ENCODE measurements around the gene TPD52L2. TPM values are rescaled to one million over a fixed set of nuclear protein-coding genes. Genes with fewer than 3 reads are reported as not detected.

TPD52L2 gene
- total RNA-seq, 2 experiments from 2014 or later: 15.1 to 15.3 TPM

DNA sequence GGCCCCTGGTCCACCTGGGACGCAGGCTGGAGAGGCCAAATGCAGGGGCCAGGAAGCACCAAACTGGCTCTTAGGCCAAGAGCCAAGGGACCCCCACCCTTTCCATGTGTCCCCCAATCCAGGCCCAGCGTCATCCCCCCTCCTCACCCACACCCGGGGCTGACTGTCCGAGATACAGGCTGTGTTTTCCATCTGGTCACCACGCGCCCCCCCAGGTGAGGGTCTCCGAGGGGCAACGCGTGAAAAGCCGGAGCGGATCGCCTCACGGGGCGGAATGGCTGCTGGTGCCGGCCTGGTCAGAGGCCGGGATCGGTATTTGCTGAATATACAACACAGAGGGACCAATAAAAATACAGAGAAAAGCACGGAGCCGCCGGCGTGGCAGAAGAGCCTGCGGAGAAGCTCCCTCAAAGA lies 9.0 kb upstream of the TPD52L2 start:
- peaks cover 9% of the 10 kb centered on the region for H3K27me3 Mint-ChIP-seq
- Histone ChIP-seq H3K27me3 (ENCODE audit: control insufficient read depth in 1 of 2, insufficient read depth in 2 of 2, low read length in 2 of 2) (peaks cover 0 to 4% of the 10 kb centered on the region in 2 experiments), H3K9me3 (ENCODE audit: control insufficient read depth in 1 of 2, insufficient read depth in 1 of 2, low read length in 2 of 2) (peaks cover 0 to 3% of the 10 kb centered on the region in 2 experiments), H3K4me1 (ENCODE audit: insufficient read depth, low read length) (peaks cover 38% of the 10 kb centered on the region), H3K4me3 (ENCODE audit: low read length) (no peak overlapping the region), H3K36me3 (ENCODE audit: insufficient read depth, low read length) (peaks cover 1% of the 10 kb centered on the region), H3K27ac (ENCODE audit: low read depth in 1 of 2, low read length in 2 of 2) (no peak overlapping the region)
- ChIA-PET POLR2A (interaction anchor here (1.7 kb wide), 1 partner anchor 8 kb away, joined by 8 read pairs; the partner anchor contains the start of gene TPD52L2), CTCF (interaction anchor here (0.6 kb wide), 1 partner anchor 143 kb away, joined by 3 read pairs; no protein-coding TSS in a partner anchor)
- no peaks in the 10 kb centered on the region for H3K9me3 Mint-ChIP-seq
- H3K4me1 Mint-ChIP-seq (ENCODE audit: low read depth): peaks cover 23% of the 10 kb centered on the region
- H3K4me3 Mint-ChIP-seq: no peak overlapping the region
- H3K27ac Mint-ChIP-seq: no peak overlapping the region
- ATAC-seq (ENCODE audit: poor library complexity) (no peak), DNase-seq (no peak)
- intact Hi-C loops (cut with DNase I, micrococcal nuclease): no loop called here
- peaks cover 7% of the 10 kb centered on the region for H3K36me3 Mint-ChIP-seq (ENCODE audit: low read depth)
- TF ChIP-seq, protein P1, sequence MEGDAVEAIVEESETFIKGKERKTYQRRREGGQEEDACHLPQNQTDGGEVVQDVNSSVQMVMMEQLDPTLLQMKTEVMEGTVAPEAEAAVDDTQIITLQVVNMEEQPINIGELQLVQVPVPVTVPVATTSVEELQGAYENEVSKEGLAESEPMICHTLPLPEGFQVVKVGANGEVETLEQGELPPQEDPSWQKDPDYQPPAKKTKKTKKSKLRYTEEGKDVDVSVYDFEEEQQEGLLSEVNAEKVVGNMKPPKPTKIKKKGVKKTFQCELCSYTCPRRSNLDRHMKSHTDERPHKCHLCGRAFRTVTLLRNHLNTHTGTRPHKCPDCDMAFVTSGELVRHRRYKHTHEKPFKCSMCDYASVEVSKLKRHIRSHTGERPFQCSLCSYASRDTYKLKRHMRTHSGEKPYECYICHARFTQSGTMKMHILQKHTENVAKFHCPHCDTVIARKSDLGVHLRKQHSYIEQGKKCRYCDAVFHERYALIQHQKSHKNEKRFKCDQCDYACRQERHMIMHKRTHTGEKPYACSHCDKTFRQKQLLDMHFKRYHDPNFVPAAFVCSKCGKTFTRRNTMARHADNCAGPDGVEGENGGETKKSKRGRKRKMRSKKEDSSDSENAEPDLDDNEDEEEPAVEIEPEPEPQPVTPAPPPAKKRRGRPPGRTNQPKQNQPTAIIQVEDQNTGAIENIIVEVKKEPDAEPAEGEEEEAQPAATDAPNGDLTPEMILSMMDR (IDR thresholded peaks at IDR 0.05): no peak

DNA sequence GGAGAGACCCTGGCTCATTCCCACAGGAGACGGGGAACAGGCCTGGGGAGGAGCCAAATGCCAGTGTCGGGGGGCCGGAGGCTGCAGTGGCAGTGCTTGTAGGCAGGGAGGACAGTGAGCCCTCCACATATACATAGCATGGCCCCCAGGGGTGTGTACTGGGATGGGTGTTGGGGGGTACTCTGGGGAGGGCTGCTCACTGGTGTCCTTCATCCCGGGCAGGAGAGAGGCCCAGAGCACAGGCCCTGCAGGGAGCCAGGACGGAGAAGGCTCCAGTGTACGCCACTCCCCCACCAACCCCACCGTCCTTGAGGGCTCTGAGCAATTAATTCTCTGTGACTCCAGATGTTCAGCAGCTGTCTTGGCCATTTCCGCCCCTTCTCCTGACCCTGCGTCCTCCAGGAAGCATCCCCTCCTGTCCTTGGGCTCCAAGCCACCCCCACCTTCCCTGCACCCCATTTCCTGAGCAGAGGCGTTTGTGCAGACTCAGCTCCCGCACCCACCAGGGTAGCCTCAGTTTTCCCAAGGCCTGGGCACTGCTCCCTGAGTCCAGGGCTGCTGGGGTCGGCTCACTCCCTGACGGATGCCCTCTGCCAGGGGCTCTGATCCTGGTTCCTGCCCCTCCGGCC lies 7.2 kb upstream of the TPD52L2 start:
- H3K4me3 ChIP-seq (ENCODE audit: low read length): no peak overlapping the region
- Mint-ChIP-seq H3K27ac (peak overlapping the region; percentile 36), H3K4me1 (ENCODE audit: low read depth) (peaks cover 23% of the 10 kb centered on the region), H3K36me3 (ENCODE audit: low read depth) (peaks cover 7% of the 10 kb centered on the region), H3K27me3 (no peaks in the 10 kb centered on the region), H3K4me3 (no peak overlapping the region), H3K9me3 (no peaks in the 10 kb centered on the region)
- peaks cover 7% of the 10 kb centered on the region for H3K36me3 ChIP-seq (ENCODE audit: insufficient read depth, low read length)
- DNase-seq: no peak
- peaks cover 0 to 7% of the 10 kb centered on the region in 2 experiments for H3K9me3 ChIP-seq (ENCODE audit: control insufficient read depth in 1 of 2, insufficient read depth in 1 of 2, low read length in 2 of 2)
- ChIA-PET CTCF (interaction anchor here (0.8 to 1.2 kb wide), 2 partner anchors 72 kb away, joined by 3 to 4 read pairs; no protein-coding TSS in a partner anchor), POLR2A (interaction anchor here (0.6 kb wide), 1 partner anchor 39 kb away, joined by 3 read pairs; no protein-coding TSS in a partner anchor)
- H3K27ac ChIP-seq (ENCODE audit: low read depth in 1 of 2, low read length in 2 of 2): no peak overlapping the region
- intact Hi-C loops (cut with DNase I, micrococcal nuclease): no loop called here
- ATAC-seq (ENCODE audit: poor library complexity): no peak
- peaks cover 40% of the 10 kb centered on the region for H3K4me1 ChIP-seq (ENCODE audit: insufficient read depth, low read length)
- TF ChIP-seq, protein P1 (IDR thresholded peaks at IDR 0.05): no peak
- peaks cover 0 to 2% of the 10 kb centered on the region in 2 experiments for H3K27me3 ChIP-seq (ENCODE audit: control insufficient read depth in 1 of 2, insufficient read depth in 2 of 2, low read length in 2 of 2)

DNA sequence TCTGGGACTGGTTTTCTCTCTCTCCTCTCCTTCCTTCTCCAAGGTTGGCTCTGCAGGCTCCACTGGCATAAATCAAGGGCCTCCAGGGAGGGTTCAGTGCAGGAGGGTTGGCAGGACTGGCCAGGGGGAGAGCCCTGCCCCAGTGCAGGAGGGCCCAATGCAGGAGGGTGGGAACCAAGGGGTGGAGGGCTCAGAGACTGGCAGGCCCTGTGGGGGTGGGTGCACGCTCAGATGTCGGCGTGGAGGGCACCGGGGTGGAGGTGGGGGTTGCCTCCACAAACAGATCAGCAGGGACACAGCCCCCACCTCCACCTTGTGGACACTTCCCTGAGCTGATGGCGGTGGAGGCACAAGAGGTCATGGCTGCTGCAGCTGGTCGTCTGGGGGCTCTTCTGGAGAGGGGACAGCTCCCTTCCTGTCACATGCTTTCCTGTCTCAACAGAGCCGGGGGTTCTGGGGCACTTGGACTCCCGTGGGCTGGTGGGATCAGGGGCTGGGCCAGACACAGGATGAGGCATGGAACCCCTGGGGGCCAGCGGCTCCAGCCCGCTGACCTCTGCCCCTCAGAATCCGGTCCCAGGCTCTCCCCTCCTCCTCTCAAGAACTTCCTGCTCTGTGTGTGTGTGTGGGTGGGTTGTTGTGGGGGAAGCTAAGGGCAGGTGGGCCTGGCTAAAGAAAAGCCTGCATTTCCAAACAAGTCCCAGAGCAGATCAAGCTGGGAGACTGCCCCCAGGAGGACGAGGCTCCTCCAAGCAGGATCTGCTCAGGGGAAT lies 6.5 kb upstream of the TPD52L2 start:
- TF ChIP-seq, protein P1 (IDR thresholded peaks at IDR 0.05): no peak
- ChIA-PET CTCF (interaction anchor here (1.2 kb wide), 1 partner anchor 72 kb away, joined by 4 read pairs; no protein-coding TSS in a partner anchor), POLR2A (interaction anchor here (0.6 kb wide), 1 partner anchor 40 kb away, joined by 3 read pairs; no protein-coding TSS in a partner anchor)
- peak in 1 of 14 experiments; percentile 17 for DNase-seq
- H3K27ac ChIP-seq (ENCODE audit: low read depth in 1 of 2, low read length in 2 of 2): peak overlapping the region in 1 of 2 donors; percentile 42
- H3K36me3 ChIP-seq (ENCODE audit: insufficient read depth, low read length): peaks cover 7% of the 10 kb centered on the region
- intact Hi-C loops (cut with DNase I, micrococcal nuclease): no loop called here
- peaks cover 43% of the 10 kb centered on the region for H3K4me1 ChIP-seq (ENCODE audit: insufficient read depth, low read length)
- Mint-ChIP-seq H3K27ac (peak overlapping the region; percentile 36), H3K36me3 (ENCODE audit: low read depth) (peaks cover 12% of the 10 kb centered on the region), H3K27me3 (no peaks in the 10 kb centered on the region), H3K4me1 (ENCODE audit: low read depth) (peaks cover 30% of the 10 kb centered on the region), H3K4me3 (no peak overlapping the region), H3K9me3 (no peaks in the 10 kb centered on the region)
- H3K4me3 ChIP-seq (ENCODE audit: low read length): no peak overlapping the region
- H3K27me3 ChIP-seq (ENCODE audit: control insufficient read depth in 1 of 2, insufficient read depth in 2 of 2, low read length in 2 of 2): peaks cover 0 to 2% of the 10 kb centered on the region in 2 experiments
- no peak for ATAC-seq (ENCODE audit: poor library complexity)
- peaks cover 0 to 7% of the 10 kb centered on the region in 2 experiments for H3K9me3 ChIP-seq (ENCODE audit: control insufficient read depth in 1 of 2, insufficient read depth in 1 of 2, low read length in 2 of 2)
